Measurements from ENCODE around the gene THSD8.

- TF ChIP-seq CTCF (IDR thresholded peaks at IDR 0.05; ENCODE audit: low read depth, low read length, missing input control), result no peak
- TF ChIP-seq ZBTB33 (IDR thresholded peaks at IDR 0.05), result no peak
- no peak for TF ChIP-seq TAF1 (conservative IDR thresholded peaks at IDR 0.05)
- TF ChIP-seq RAD21 (IDR thresholded peaks at IDR 0.05), result no peak
- no peak for TF ChIP-seq EGR1 (IDR thresholded peaks at IDR 0.05; ENCODE audit: low read depth in 2 of 2)
Measured at GRCh38 chr19:12788042-12788681, 13.7 kb upstream of the THSD8 start.

Data from liver (tissue), 3 donors.